Measurements from ENCODE around the gene POFUT2.
"Not testable (repeated sequence)": the region's sequence is repeated elsewhere in the genome, so short reads cannot be mapped to it uniquely, and the experiment has no call there.

The POFUT2 gene

DNA sequence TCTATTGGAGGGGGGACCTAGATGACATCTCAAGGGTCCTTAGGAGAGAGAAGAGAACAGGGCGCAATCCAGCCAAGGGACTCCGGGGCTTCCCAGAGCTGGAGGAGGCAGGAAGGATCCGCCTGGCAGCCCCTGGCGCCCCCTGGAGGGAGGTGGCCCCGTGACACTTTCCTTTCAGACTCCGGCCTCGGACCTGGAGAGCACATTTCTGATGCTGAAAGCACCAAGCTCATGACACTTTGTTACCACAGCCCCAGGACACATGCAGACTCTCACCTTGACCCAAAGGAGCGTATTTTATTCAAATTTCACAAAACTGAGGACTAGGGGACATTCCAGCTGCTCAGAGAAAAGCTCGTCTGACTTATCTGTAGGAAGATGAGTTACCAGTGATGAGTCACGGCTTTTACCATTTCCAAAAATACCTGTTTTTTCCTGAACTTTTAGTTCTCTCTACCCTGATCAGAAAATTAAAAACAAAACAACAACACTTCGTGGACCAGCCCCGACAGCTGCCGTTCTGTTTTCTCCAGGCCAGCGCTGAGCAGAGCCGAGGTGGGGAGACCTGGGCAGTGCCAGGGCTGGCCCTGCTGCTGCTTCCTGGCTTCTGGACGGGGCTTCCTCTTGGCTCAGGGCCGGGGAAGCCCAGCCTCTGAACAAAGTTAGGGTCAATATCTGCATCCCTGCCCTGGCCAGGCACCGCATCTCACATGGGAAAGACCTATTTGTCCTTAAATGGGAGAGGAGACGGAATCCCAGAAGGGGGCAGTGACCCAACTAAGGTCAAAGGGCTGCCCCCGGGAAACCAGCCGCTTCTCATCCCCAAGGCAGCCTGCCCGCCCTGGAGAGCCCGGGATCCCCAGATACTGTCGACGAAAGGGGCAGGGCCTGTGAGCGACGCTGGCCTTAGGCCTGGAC lies 21.6 kb upstream of the POFUT2 start:
- peak; percentile 83 for DNase-seq

DNA sequence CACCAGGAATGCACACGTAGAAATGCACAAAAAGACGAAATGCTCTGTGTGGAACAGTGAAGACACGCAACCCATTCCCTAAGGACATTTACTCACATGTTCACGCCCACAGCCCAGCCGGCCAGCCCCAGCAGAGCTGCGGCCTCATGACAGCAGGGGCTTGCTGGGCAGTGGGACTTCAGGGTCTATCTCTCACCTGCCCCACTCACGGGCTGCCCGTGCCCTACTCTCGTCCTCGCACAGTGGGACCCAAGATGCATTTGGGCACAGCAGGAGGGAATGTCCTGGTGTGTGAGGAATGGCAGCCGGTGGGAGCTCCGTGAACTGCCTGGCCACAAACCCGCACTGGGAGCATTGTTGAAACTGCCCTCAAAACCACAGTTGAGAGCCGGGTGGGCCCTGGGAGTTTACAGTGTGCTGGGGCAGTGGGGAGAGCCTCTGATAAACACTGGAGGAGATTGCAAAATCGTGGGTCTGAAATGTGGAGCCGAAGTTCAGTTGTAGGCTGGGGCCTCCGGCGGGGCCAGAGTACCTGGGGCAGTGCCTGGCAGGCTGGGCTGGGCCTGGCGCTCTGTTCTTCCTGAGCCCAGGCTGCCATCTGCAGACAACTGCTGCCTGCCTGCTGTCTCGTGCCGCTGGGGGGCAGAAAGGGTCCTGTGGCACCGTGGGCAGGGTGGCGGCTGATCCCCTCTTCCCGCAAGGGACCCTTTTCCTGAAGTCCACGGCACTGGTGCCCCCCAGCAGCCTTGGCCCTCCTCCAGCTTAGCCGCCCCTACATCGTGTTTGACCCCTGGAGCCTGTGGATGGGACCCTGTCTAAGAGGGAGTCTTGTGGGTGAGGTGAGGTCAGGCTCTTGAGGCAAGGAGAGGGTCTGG lies 20.7 kb upstream of the POFUT2 start:
- peak; percentile 54 for DNase-seq

- not testable (repeated sequence) for DNase-seq
Measured at GRCh38 chr21:45307597-45308158, 20.0 kb upstream of the POFUT2 start.

GRCh38 chr21:45306832-45307571 lies 19.3 kb upstream of the POFUT2 start:
- DNase-seq, result peak; percentile 94

GRCh38 chr21:45306453-45306831 lies 18.7 kb upstream of the POFUT2 start:
- peak; percentile 69 for DNase-seq

DNA sequence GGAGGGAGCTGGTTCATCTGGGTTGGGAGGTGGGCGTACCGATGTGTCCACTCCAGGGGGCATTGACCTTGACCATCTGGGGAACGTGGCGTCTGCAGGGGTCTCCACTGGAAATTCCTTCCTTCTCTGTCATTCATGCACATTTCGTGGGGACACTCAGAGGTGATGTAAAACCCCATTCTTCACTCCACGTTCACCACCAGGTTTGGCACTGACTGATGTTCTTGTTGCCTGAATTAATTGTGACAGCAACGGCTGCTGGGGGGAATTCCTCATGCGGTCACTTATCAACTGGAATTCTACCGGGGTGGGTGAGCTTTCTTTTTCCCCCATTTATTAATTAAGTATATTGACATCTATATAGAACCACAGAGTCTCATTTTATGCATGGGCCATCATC lies 18.1 kb upstream of the POFUT2 start:
- DNase-seq, result peak; percentile 63

DNA sequence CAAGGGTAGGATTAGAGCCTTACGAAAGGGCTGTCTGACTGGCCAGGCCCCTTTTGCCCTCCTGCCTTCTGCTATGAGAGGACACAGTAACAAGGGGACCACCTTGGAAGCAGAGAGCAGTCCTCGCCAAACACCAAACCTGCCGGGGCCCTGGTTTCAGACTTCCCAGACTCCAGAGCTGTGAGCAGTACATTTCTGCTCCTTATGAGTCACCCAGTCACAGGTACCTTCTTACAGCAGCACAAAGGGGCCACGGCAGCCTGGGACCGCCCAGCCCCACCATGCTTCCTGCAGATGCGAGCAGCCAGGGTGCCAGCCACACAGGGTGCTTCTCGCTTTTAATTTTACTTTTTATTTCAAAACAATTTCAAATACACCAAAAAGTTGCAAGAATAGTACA lies 17.2 kb upstream of the POFUT2 start:
- DNase-seq, result no peak

GRCh38 chr21:45304476-45304830 lies 16.8 kb upstream of the POFUT2 start:
- no peak for DNase-seq

- DNase-seq, result no peak
Measured at GRCh38 chr21:45303751-45304475, 16.2 kb upstream of the POFUT2 start.

DNA sequence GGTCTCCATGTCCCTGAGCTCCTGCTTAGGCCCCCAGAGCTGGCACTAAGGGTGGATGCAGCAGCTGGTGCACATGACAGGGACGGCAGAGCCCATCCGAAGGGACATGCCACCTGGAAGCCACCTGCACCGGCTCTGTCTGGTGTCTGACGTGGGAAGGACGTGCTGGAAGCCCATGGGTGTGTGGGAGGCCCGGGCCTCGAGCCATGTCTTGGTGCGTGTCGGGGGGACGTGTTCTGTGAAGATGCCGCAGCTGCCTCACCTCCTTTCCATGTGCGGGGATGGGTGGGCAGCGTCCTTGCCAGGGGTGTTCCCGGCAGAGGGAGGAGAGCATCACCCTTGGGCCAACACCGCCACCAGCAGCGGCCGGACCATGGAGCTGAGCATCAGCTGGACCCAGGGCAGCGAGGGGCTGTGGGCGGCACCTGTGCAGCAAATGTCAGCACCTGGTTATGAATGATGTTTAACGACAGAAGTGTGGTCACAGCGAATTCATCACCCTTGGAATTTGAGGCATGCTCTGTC lies 15.5 kb upstream of the POFUT2 start:
- no peak for DNase-seq

DNA sequence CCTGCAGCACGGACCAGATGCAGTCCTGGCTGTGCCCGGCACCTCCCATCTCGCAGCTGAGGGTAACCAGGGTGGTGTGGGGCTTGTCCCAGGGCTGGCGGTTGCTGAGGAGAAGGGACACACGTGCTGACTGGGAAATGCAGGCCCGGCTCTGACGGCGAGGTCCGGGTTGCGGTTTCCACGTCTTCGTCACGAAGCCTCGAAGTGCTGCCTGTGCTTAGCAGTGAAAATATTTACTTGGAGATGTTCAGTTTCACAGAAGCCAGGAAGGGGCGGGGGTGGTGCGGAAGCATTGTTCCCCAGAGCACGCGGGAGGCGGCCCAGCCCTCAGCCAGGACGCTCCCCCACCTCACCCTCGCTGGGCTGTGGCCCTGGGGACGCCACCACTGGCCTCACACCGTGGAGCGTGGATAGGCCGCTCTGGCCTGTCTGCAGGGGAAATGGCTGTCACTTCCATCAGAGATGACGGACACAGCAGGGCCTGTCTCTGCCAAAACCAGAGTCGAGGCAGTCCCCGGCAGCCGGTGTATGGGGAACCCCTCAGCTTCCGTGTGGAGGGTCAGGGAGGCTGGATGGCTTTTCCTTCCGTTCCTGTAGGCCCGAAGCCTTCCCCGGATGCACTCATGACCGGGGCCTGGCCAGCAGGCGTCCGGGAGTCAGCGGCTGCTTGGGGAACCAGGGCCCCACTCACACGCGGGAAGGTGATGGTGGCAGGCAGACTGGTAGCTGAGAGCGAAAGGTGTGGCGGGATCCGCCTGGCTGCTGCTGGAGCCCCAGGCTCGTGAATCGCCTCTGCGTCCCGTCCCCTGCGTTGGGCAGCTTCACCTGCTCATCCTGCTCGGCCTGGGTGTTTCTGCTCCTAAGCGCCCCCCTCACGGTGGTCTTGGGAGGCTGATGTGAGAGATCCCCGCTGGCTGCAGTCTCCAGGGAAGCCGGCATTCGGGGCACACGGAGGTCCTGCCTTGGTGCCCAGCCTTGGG lies 14.7 kb upstream of the POFUT2 start:
- peak; percentile 68 for DNase-seq

- no peak for DNase-seq
Measured at GRCh38 chr21:45301521-45302081, 13.9 kb upstream of the POFUT2 start.

DNA sequence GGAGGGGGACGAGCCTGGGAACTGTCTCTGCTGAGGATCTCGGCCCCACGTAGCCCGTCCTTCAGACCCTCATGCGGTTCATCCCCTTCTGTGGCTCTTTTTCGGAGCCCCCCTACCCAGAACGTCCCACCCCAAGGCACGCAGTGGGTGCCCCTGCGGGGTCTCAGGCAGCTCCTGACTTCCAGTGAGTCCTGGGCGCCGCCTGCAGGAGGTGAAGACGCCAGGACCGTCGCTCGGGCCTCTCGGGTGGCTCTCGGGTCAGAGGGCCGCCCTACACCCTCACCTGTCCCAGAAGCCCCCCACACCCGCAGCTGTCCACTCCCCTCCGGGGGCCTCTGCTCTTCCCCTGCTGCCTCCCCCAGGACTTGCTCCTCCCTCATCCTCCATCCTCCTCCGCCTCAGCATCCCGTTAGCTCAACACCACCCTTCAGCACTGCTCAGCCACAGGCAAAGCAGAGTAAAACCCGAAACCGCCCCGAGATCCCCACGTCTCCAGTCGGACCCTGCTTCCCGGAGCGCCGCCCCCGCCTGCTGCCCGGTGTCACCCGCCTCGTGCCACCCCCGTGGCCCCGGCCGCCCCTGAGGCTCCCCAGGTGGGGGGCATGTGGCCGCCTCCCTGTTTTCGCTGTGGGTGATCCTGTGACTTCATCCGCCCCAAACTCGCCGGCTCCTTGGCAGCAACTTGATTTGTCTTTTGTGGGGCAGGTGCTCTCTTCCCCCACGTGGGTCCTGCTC lies 13.3 kb upstream of the POFUT2 start:
- no peak for DNase-seq

DNA sequence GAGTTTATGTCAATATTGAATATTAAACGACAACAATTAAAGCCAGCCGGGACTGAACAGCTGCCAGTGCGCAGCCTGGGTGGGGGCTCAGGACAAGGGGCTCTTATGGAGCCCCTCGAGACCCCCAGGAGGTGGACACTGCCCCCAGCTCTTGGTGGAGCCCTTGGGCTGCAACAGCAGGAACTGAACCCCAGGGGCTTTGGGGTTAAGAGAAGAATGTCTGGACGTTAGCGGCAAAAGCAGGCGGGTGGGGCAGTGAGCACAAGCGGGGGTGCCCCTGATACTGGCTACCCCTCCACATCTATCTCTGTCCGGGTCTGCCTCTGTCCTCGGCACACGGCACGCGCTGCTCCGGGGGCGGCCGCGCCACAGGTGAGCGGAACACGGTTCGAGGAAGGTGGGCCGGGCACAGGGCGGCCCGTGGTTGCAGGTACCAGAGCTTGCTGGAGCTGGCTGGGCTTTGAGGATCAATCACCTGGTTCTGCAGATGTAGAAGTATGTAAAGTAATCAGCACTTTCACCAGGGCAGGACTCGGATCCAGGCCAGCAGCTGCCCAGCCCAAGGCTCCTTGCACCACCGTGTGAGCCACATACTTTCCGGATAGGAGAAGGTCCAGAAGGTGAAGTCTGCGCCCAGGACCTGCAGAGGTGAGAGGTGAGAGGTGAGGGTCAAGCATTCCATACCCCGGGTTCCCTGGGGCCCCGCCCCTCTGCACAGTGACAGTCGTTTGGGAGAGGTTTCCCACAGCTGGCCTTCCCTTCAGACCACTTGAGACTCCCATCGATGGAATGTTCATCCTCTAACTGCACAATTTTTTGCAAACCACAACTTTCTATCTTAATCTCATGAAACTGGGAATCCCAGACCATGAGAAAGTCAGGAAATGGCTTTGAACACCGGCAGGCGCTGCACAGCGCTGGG lies 12.4 kb upstream of the POFUT2 start:
- DNase-seq, result no peak

DNA sequence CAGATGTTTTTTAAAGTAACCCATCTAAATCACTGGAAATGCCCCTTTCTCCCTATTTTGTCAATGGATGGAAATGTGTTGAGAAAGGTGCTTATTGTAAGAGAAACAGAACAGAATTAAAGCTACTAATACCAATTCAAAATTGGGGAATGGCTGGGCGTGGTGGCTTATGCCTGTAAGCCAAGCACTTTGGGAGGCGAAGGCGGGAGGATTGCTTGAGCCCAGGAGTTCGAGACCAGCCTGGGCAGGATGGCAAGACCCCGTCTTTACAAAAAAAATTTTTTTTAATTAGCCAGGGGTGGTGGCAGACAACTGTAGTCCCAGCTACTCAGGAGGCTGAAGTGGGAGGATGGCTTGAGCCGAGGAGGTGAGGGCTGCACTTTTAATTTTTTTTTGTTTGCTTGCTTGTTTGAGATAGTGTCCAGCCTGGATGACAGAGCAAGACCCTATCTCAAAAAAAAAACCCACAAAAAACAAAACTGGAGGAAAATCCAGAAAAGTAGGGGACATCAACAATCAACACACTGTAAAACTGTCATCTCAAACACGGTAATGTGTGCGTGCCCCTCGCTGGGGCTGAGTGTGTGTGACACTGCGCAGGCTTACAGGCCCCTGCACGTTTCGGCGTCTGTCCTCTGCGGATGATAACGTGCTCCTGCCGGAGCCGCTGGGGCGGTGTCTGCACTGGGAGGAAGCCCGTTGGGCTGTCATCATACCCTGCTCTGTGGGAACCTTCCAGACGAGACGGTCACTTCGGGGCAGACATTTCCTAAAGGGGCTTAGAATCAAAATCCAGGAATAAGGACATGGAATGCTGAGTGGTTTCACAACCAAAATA lies 11.6 kb upstream of the POFUT2 start:
- no peak for DNase-seq

DNA sequence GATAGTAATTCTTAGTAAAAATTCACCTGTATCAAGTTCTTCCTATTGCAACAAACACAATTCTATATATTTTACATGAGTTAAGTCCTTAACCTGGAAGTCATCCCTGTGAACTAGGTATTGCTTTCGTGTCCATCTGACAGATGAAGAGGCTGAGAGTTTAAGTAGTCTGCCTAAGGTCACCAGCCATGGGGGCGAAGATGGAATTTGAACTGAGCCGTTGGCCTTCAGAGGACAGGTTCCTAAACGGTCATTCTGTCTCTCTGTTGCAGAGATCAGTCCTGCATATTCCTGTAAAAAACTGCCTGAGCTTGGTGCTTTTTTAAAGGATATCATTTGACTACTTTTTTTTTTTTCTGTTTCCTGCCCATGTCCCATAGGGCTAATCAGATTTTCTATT lies 10.2 kb upstream of the POFUT2 start:
- no peak for DNase-seq

GRCh38 chr21:45297329-45297728 lies 9.6 kb upstream of the POFUT2 start:
- DNase-seq, result no peak

Measured in eye (tissue), 1 donor.